Suprapubic skin (tissue), 3 donors: Measurements from ENCODE around the gene C1QTNF5.

Experiments
- POLR2A ChIP-seq, 2 donors: fragments of 450-650 bp; IDR thresholded peaks; one replicate each; pipeline ENCODE4 v1.6.1; 2017; ENCODE audit warnings: antibody characterized with exemption in 2 of 2, mild to moderate bottlenecking in 2 of 2, moderate library complexity in 2 of 2
- TF ChIP-seq, protein P1 (sequence below), 2 donors: fragments of 200-600 bp in 1 of 2; fragments of 450-650 bp in 1 of 2; sonication (generic) in 1 of 2; IDR thresholded peaks; one replicate each; pipeline ENCODE4 v1.5.1; 2016 to 2019; ENCODE audit warnings: antibody characterized with exemption in 2 of 2, mild to moderate bottlenecking in 1 of 2, moderate library complexity in 1 of 2

DNA sequence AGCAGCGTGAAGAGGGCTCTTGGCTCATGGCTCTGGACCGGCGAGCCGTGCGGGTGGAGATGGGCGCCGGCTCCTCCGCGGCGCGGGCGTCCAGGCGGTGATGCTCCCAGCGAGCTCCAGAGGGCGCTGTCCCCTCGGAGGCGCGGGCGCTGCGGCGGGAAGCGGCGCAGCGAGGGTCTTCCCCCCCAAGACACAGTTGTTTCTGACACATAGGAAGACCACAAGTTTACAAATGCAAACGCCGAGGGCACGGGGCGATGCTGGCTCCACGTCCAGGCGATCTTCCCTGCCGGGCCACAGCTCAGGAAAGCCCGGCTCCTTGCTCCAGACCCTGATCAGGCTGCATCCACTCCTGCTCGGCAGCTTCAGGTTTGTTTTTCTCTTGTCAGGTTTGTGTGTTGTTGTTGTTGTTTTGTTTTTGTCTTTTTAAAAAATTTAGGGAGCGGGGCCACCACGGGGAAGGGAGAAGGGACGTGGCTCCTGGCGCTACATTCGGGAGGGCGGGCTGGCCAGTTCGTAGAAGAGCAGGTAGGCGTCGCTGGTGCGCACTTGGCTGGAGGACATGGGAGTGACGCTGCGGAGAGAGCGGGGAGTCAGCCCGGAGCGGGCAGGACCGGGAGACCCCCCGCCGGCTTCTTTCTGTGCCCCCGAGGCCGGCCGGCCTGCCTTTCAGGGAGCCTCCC is 15.8 kb upstream of the C1QTNF5 start:
- TF ChIP-seq, protein P1, sequence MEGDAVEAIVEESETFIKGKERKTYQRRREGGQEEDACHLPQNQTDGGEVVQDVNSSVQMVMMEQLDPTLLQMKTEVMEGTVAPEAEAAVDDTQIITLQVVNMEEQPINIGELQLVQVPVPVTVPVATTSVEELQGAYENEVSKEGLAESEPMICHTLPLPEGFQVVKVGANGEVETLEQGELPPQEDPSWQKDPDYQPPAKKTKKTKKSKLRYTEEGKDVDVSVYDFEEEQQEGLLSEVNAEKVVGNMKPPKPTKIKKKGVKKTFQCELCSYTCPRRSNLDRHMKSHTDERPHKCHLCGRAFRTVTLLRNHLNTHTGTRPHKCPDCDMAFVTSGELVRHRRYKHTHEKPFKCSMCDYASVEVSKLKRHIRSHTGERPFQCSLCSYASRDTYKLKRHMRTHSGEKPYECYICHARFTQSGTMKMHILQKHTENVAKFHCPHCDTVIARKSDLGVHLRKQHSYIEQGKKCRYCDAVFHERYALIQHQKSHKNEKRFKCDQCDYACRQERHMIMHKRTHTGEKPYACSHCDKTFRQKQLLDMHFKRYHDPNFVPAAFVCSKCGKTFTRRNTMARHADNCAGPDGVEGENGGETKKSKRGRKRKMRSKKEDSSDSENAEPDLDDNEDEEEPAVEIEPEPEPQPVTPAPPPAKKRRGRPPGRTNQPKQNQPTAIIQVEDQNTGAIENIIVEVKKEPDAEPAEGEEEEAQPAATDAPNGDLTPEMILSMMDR (IDR thresholded peaks at IDR 0.05) = peak; percentile 57 to 92
- no peak for TF ChIP-seq POLR2A (IDR thresholded peaks at IDR 0.05)
